Measurements from ENCODE around the gene SUPT16H. TPM values are rescaled to one million over a fixed set of nuclear protein-coding genes. Genes with fewer than 3 reads are reported as not detected.

SUPT16H gene
- total RNA-seq (2022; extraction: Qiagen RNA extraction), result 92.9 to 130 TPM (median 100 TPM) in 5 replicates

GRCh38 chr14:21383848-21384493 is at the start of gene SUPT16H:
Gene SUPT16H (minus strand): TSS chr14:21384019. CDS start chr14:21383927, 92 bp downstream.

Other genes with a start within 250 kb of the SUPT16H start
- gene OR5AU1, start 228.0 kb downstream of the SUPT16H start, total RNA-seq (2022; extraction: Qiagen RNA extraction), result not detected in 5 replicates
- gene HNRNPC, start 114.6 kb downstream of the SUPT16H start, total RNA-seq (2022; extraction: Qiagen RNA extraction), result 745 to 1,119 TPM (median 806 TPM) in 5 replicates
- gene RPGRIP1, start 103.9 kb downstream of the SUPT16H start, total RNA-seq (2022; extraction: Qiagen RNA extraction), result 0.09 to 0.25 TPM (median 0.17 TPM) in 5 replicates
- 37.0 to 42.1 TPM (median 38.7 TPM) in 5 replicates for gene CHD8, start 72.1 kb upstream of the SUPT16H start, total RNA-seq (2022; extraction: Qiagen RNA extraction)
- gene RAB2B, start 92.9 kb upstream of the SUPT16H start, total RNA-seq (2022; extraction: Qiagen RNA extraction), result 10.7 to 17.5 TPM (median 13.0 TPM) in 5 replicates
- 63.5 to 74.1 TPM (median 69.5 TPM) in 5 replicates for gene TOX4, start 93.2 kb upstream of the SUPT16H start, total RNA-seq (2022; extraction: Qiagen RNA extraction)
- gene METTL3, start 127.3 kb upstream of the SUPT16H start, total RNA-seq (2022; extraction: Qiagen RNA extraction), result 45.6 to 48.8 TPM (median 47.2 TPM) in 5 replicates
- 0.49 to 0.98 TPM (median 0.69 TPM) in 5 replicates for gene SALL2, start 142.3 kb upstream of the SUPT16H start, total RNA-seq (2022; extraction: Qiagen RNA extraction)
- gene OR10G3, start 196.1 kb upstream of the SUPT16H start, total RNA-seq (2022; extraction: Qiagen RNA extraction), result not detected in 5 replicates

Data from A549 treated with Hydrocortisone at 1 μM for 4 hours (cell line).